Panc1 (cell line): Measurements from ENCODE around the gene MAG. TPM values are rescaled to one million over a fixed set of nuclear protein-coding genes. Genes with fewer than 3 reads are reported as not detected.

ENCODE experiments used
- ATAC-seq: fragments of 200-7000 bp; cut with Tn5 transposase; 2 replicates; pipeline ENCODE4 v1.9.1; 2020; ENCODE audit warnings: mild to moderate bottlenecking, moderate library complexity
- BruUV-seq: library from RNA; stranded (reverse); fragments of 400-500 nt; replicated peaks from 2 replicates; lab custom pipeline; 2021; lab: Mats Ljungman, UMichigan
- CTCF ChIA-PET: fragments of 300-600 bp; sonication (Branson Sonifier 250); formaldehyde crosslinking; loops from one replicate; lab custom pipeline; 2022; ENCODE audit warnings: antibody characterized with exemption; lab: Charles Lee
- POLR2A ChIA-PET: fragments of 300-600 bp; sonication (Branson Sonifier 250); formaldehyde crosslinking; loops from one replicate; lab custom pipeline; 2022; ENCODE audit warnings: antibody characterized with exemption; lab: Charles Lee
- DNase-seq: peaks from one replicate; pipeline ENCODE4 v3.0.0-alpha.2; 2010; ENCODE audit warnings: low read depth, low spot score
- H3K27ac ChIP-seq: 2 replicates; pipeline ENCODE4 v1.5.1; 2011; ENCODE audit warnings: mild to moderate bottlenecking, low read length, inconsistent platforms
- H3K27me3 ChIP-seq: fragments of 200-500 bp; sonication (Bioruptor generic); 2 replicates; pipeline ENCODE4 v1.6.0; 2014; ENCODE audit warnings: low read length, inconsistent platforms; ENCODE audit not compliant: control insufficient read depth, insufficient read depth
- H3K36me3 ChIP-seq: fragments of 200-500 bp; sonication (Bioruptor generic); 2 replicates; pipeline ENCODE4 v1.5.1; 2014; ENCODE audit warnings: inconsistent platforms, mild to moderate bottlenecking, low read length, moderate library complexity; ENCODE audit not compliant: control insufficient read depth, insufficient read depth
- H3K4me1 ChIP-seq: 2 replicates; pipeline ENCODE4 v1.5.1; 2011; ENCODE audit warnings: inconsistent platforms, mild to moderate bottlenecking, low read length, moderate library complexity; ENCODE audit not compliant: control insufficient read depth, insufficient read depth
- H3K4me3 ChIP-seq, 2 experiments: 2 replicates each; pipeline ENCODE4 v1.5.1; 2011 to 2012; ENCODE audit warnings: low read depth in 2 of 2, low read length in 2 of 2, mild to moderate bottlenecking in 2 of 2, inconsistent platforms in 1 of 2, moderate library complexity in 1 of 2
- H3K9me3 ChIP-seq: fragments of 200-500 bp; sonication (Bioruptor generic); 2 replicates; pipeline ENCODE4 v1.5.1; 2014; ENCODE audit warnings: low read depth, mild to moderate bottlenecking, inconsistent platforms, low read length, moderate library complexity; ENCODE audit not compliant: control insufficient read depth, insufficient read depth
- CTCF ChIP-seq: fragments of 450-650 bp; IDR thresholded peaks from 2 replicates; pipeline ENCODE4 v1.5.1; 2017; ENCODE audit warnings: mild to moderate bottlenecking
- POLR2AphosphoS5 ChIP-seq: IDR thresholded peaks from 2 replicates; pipeline ENCODE4 v1.6.1; 2012; ENCODE audit warnings: mild to moderate bottlenecking, low read depth, low read length, moderate library complexity
- REST ChIP-seq, 2 experiments: IDR thresholded peaks; 2 replicates each; pipeline ENCODE4 v1.6.1; 2011 to 2012; ENCODE audit warnings: low read depth in 2 of 2, control low read depth in 1 of 2, low read length in 1 of 2, mild to moderate bottlenecking in 1 of 2, moderate library complexity in 1 of 2; ENCODE audit not compliant: insufficient read depth in 1 of 2
- SIN3A ChIP-seq: IDR thresholded peaks from 2 replicates; pipeline ENCODE4 v1.6.1; 2012; ENCODE audit warnings: low read depth, mild to moderate bottlenecking, low read length, moderate library complexity, borderline replicate concordance; ENCODE audit not compliant: insufficient read depth
- TCF7L2 ChIP-seq: IDR thresholded peaks from 2 replicates; pipeline ENCODE4 v1.6.1; 2011; ENCODE audit warnings: mild to moderate bottlenecking, low read depth, low read length, inconsistent platforms
- in situ Hi-C: cut with HindIII; loops from 2 replicates; pipeline ENCODE4 v1.10.0; 2016; ENCODE audit warnings: low sequenced_read_pairs, low pct_unique_long_range_greater_than_20kb
- intact Hi-C: fragments of 100-400 bp; cut with micrococcal nuclease; formaldehyde crosslinking; loops from one replicate; pipeline ENCODE4 v1.10.0; 2022; ENCODE audit not compliant: unreplicated experiment
- total RNA-seq: library from RNA; stranded (reverse); gene quantifications from one replicate; pipeline ENCODE4 v1.2.1, GENCODE V29; 2021; ENCODE audit not compliant: unreplicated experiment

MAG gene
- total RNA-seq, 1 experiment from 2014 or later, result not detected

GRCh38 chr19:35305181-35305580 lies 13.2 kb downstream of the MAG start:
- DNase-seq (no peak), ATAC-seq (no peak)
- no TSS peak for BruUV-seq
- no peak overlapping the region for H3K4me3 ChIP-seq
- in situ Hi-C loops (no loop called here), intact Hi-C loops (no loop called here)
- no peaks in the 10 kb centered on the region for H3K9me3 ChIP-seq
- TF ChIP-seq CTCF, result no peak
- ChIA-PET POLR2A (no interaction called here), CTCF (interaction anchor here (1.7 kb wide), 1 partner anchor 48 kb away, joined by 3 read pairs; no protein-coding TSS in a partner anchor)
- H3K27me3 ChIP-seq, result no peaks in the 10 kb centered on the region; the same call in 1 of the 2 replicates
- H3K4me1 ChIP-seq, result 0 out of 2 replicates have a peak, but pooled peaks cover 5% of the 10 kb centered on the region
- no peaks in the 10 kb centered on the region for H3K36me3 ChIP-seq
- H3K27ac ChIP-seq, result no peak overlapping the region

GRCh38 chr19:35306473-35307246 lies 14.7 kb downstream of the MAG start:
- ATAC-seq, result peak; percentile 58; the same call in 1 of the 2 replicates
- Histone ChIP-seq H3K4me1 (0 out of 2 replicates have a peak, but pooled peaks cover 5% of the 10 kb centered on the region), H3K4me3 (no peak overlapping the region), H3K27ac (no peak overlapping the region), H3K36me3 (no peaks in the 10 kb centered on the region), H3K9me3 (no peaks in the 10 kb centered on the region), H3K27me3 (no peaks in the 10 kb centered on the region; the same call in 1 of the 2 replicates)
- BruUV-seq, result no TSS peak
- TF ChIP-seq CTCF (no peak), SIN3A (no peak), POLR2AphosphoS5 (no peak), REST (IDR thresholded peaks at IDR 0.05; ENCODE audit: insufficient read depth in 1 of 2, low read depth in 2 of 2, low read length in 1 of 2) (no peak), TCF7L2 (no peak)
- POLR2A ChIA-PET, result no interaction called here
- CTCF ChIA-PET, result no interaction called here
- intact Hi-C loops (no loop called here), in situ Hi-C loops (no loop called here)
- no peak for DNase-seq
